Measurements from ENCODE around the gene DTD1.

The DTD1 gene

GRCh38 chr20:18788021-18788420 is 200.2 kb downstream of the DTD1 start:
- H3K4me1 ChIP-seq (ENCODE audit: insufficient read depth, low read length, poor library complexity, severe bottlenecking), result no peaks in the 10 kb centered on the region
- H3K4me2 ChIP-seq (ENCODE audit: low read depth, low read length, poor library complexity, severe bottlenecking), result no peak overlapping the region
- H3K79me2 ChIP-seq (ENCODE audit: insufficient read depth, low read length), result no peaks in the 10 kb centered on the region
- H3K36me3 ChIP-seq (ENCODE audit: insufficient read depth, low read length), result no peaks in the 10 kb centered on the region
- H2AFZ ChIP-seq (ENCODE audit: low read length), result no peak overlapping the region
- no peaks in the 10 kb centered on the region for H3K9me3 ChIP-seq (ENCODE audit: insufficient read depth, low read depth, low read length)
- no peaks in the 10 kb centered on the region for H3K9me2 ChIP-seq (replicated peaks; ENCODE audit: low read depth, low read length)
- H3K9ac ChIP-seq (ENCODE audit: low read depth, low read length, poor library complexity, severe bottlenecking), result no peak overlapping the region
- no peak overlapping the region for H3K4me3 ChIP-seq (ENCODE audit: low read length, poor library complexity, severe bottlenecking)
- no peak for TF ChIP-seq EZH2phosphoT487 (IDR thresholded peaks at IDR 0.05; ENCODE audit: borderline replicate concordance)
- peaks cover 22% of the 10 kb centered on the region for H3K27me3 ChIP-seq (ENCODE audit: insufficient read depth, low read length, poor library complexity, severe bottlenecking)
- no peaks in the 10 kb centered on the region for H4K20me1 ChIP-seq (ENCODE audit: insufficient read depth, low read length, poor library complexity, severe bottlenecking)
- no peaks in the 10 kb centered on the region for H3F3A ChIP-seq (ENCODE audit: low read depth)

GRCh38 chr20:18790787-18791186 is 202.9 kb downstream of the DTD1 start:
- no peaks in the 10 kb centered on the region for H3K79me2 ChIP-seq (ENCODE audit: insufficient read depth, low read length)
- H3K9me3 ChIP-seq (ENCODE audit: insufficient read depth, low read depth, low read length), result no peaks in the 10 kb centered on the region
- TF ChIP-seq EZH2phosphoT487 (IDR thresholded peaks at IDR 0.05; ENCODE audit: borderline replicate concordance) (no peak), CTCF (conservative IDR thresholded peaks at IDR 0.05; ENCODE audit: low read length) (no peak)
- H3K27me3 ChIP-seq (ENCODE audit: insufficient read depth, low read length, poor library complexity, severe bottlenecking), result peaks cover 22% of the 10 kb centered on the region
- H3K4me1 ChIP-seq (ENCODE audit: insufficient read depth, low read length, poor library complexity, severe bottlenecking), result peaks cover 7% of the 10 kb centered on the region
- H4K20me1 ChIP-seq (ENCODE audit: insufficient read depth, low read length, poor library complexity, severe bottlenecking), result no peaks in the 10 kb centered on the region
- no peak overlapping the region for H3K4me2 ChIP-seq (ENCODE audit: low read depth, low read length, poor library complexity, severe bottlenecking)
- H3K9me2 ChIP-seq (replicated peaks; ENCODE audit: low read depth, low read length), result no peaks in the 10 kb centered on the region
- no peaks in the 10 kb centered on the region for H3F3A ChIP-seq (ENCODE audit: low read depth)
- no peak overlapping the region for H3K9ac ChIP-seq (ENCODE audit: low read depth, low read length, poor library complexity, severe bottlenecking)
- H2AFZ ChIP-seq (ENCODE audit: low read length), result no peak overlapping the region
- no peaks in the 10 kb centered on the region for H3K36me3 ChIP-seq (ENCODE audit: insufficient read depth, low read length)
- no peak overlapping the region for H3K4me3 ChIP-seq (ENCODE audit: low read length, poor library complexity, severe bottlenecking)

DNA sequence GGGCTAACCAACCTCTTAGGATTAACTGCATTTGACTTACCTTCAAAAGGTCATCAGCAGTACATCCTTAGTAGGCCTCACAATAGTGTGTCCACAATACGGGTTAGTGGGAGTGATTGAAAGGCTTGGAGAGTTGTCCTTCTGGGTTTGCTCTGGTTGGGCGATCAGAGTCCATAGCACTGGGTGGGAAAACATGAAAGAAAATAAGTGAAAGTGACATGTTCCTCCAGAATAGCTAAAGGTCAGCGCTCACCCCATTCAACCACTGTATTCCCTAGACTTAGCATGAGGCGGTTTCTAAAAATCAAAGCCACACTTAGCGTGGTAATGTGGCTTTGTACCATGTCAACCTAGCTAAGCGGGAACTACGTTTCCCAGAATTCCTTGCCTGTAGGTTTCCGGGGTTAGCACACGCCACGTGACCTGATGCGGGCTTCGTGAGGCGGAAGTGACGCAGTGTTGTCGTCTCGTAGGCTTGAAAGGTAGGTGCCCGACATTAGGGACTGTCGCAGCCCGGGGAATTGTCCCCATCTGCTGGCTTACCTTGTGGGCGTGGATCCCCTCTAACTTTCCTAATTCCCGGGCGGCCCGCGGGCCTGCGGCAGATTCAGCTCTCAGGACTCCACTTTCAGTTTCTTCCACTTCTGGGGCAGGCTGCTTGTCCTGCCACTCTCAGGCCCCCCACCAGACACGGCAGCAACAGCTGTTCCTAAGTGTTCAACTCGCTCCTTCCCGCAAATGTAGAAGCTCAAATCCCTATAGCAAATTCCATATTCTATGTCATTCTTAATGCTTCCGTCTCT is 206.0 kb downstream of the DTD1 start:
- TF ChIP-seq CTCF (conservative IDR thresholded peaks at IDR 0.05; ENCODE audit: low read length) (peak; percentile 19; the same call in 1 of the 2 replicates), EZH2phosphoT487 (IDR thresholded peaks at IDR 0.05; ENCODE audit: borderline replicate concordance) (no peak)
- Histone ChIP-seq H2AFZ (ENCODE audit: low read length) (peak overlapping the region; percentile 93), H3K79me2 (ENCODE audit: insufficient read depth, low read length) (no peaks in the 10 kb centered on the region), H3K9me3 (ENCODE audit: insufficient read depth, low read depth, low read length) (no peaks in the 10 kb centered on the region), H3K27me3 (ENCODE audit: insufficient read depth, low read length, poor library complexity, severe bottlenecking) (peaks cover 22% of the 10 kb centered on the region), H3K4me1 (ENCODE audit: insufficient read depth, low read length, poor library complexity, severe bottlenecking) (peaks cover 7% of the 10 kb centered on the region), H3F3A (ENCODE audit: low read depth) (no peaks in the 10 kb centered on the region), H4K20me1 (ENCODE audit: insufficient read depth, low read length, poor library complexity, severe bottlenecking) (no peaks in the 10 kb centered on the region), H3K9ac (ENCODE audit: low read depth, low read length, poor library complexity, severe bottlenecking) (peak overlapping the region; percentile 81), H3K4me3 (ENCODE audit: low read length, poor library complexity, severe bottlenecking) (peak overlapping the region; percentile 95), H3K36me3 (ENCODE audit: insufficient read depth, low read length) (no peaks in the 10 kb centered on the region), H3K4me2 (ENCODE audit: low read depth, low read length, poor library complexity, severe bottlenecking) (peak overlapping the region; percentile 97), H3K9me2 (replicated peaks; ENCODE audit: low read depth, low read length) (no peaks in the 10 kb centered on the region)

GRCh38 chr20:18794428-18794787 is 206.6 kb downstream of the DTD1 start:
- no peaks in the 10 kb centered on the region for H3K9me3 ChIP-seq (ENCODE audit: insufficient read depth, low read depth, low read length)
- peaks cover 22% of the 10 kb centered on the region for H3K27me3 ChIP-seq (ENCODE audit: insufficient read depth, low read length, poor library complexity, severe bottlenecking)
- no peaks in the 10 kb centered on the region for H3K9me2 ChIP-seq (replicated peaks; ENCODE audit: low read depth, low read length)
- H3K36me3 ChIP-seq (ENCODE audit: insufficient read depth, low read length), result no peaks in the 10 kb centered on the region
- peak overlapping the region; percentile 93 for H2AFZ ChIP-seq (ENCODE audit: low read length)
- H3K4me1 ChIP-seq (ENCODE audit: insufficient read depth, low read length, poor library complexity, severe bottlenecking), result peaks cover 7% of the 10 kb centered on the region
- TF ChIP-seq EZH2phosphoT487 (IDR thresholded peaks at IDR 0.05; ENCODE audit: borderline replicate concordance) (no peak), CTCF (conservative IDR thresholded peaks at IDR 0.05; ENCODE audit: low read length) (no peak)
- peak overlapping the region; percentile 95 for H3K4me3 ChIP-seq (ENCODE audit: low read length, poor library complexity, severe bottlenecking)
- H4K20me1 ChIP-seq (ENCODE audit: insufficient read depth, low read length, poor library complexity, severe bottlenecking), result no peaks in the 10 kb centered on the region
- H3K79me2 ChIP-seq (ENCODE audit: insufficient read depth, low read length), result no peaks in the 10 kb centered on the region
- no peaks in the 10 kb centered on the region for H3F3A ChIP-seq (ENCODE audit: low read depth)
- H3K9ac ChIP-seq (ENCODE audit: low read depth, low read length, poor library complexity, severe bottlenecking), result peak overlapping the region; percentile 81
- peak overlapping the region; percentile 97 for H3K4me2 ChIP-seq (ENCODE audit: low read depth, low read length, poor library complexity, severe bottlenecking)

Measured in Loucy (cell line).